SH-SY5Y (cell line): ENCODE data around the gene SMCO1.

ENCODE experiments used
- GATA2 ChIP-seq: IDR thresholded peaks from 2 replicates; pipeline ENCODE4 v1.6.1; 2011; ENCODE audit warnings: mild to moderate bottlenecking, low read depth, low read length
- GATA3 ChIP-seq: IDR thresholded peaks from 2 replicates; pipeline ENCODE4 v1.6.1; 2011; ENCODE audit warnings: low read depth, mild to moderate bottlenecking, low read length, moderate library complexity

The SMCO1 gene, protein sequence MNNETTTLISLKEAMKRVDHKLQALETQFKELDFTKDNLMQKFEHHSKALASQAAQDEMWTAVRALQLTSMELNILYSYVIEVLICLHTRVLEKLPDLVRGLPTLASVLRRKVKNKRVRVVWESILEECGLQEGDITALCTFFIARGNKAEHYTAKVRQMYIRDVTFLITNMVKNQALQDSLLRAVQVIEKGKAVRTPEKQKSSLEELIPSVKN

DNA sequence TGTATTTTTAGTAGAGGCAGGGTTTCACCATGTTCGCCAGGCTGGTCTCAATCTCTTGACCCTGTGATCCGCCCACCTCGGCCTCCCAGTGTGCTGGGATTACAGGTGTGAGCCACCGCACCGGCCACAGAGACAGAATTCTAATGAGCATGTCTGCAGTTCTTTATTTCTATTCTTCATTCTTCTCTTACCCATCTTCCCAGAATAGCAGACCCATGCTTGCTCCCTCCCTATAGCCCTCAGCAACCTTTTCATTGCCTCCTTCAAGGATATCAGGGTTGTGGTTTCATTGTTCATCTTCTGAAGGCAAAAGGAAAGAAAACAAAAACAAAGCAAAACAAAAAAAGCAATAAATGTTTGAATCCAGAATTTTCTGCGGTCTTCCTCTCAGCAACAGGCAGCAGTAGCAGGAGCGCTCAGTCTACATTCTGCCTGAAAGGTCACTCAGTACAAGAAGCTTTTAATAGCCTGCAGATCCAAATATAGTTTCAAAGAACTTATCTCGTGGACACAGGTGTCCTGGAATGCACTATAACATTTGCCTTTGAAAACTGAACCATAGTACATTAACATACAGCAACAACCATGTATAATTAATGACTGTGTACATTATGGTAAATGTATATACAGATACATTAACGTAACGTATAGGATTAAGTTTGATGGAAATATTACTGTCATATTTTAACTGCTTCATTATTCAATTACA lies at the start of gene SMCO1:
TSS of gene SMCO1 (minus strand) at position 434 of the 709 bp plus-strand sequence. CDS start at position 297, 137 bp downstream.
- TF ChIP-seq GATA2 (no peak), GATA3 (no peak)

DNA sequence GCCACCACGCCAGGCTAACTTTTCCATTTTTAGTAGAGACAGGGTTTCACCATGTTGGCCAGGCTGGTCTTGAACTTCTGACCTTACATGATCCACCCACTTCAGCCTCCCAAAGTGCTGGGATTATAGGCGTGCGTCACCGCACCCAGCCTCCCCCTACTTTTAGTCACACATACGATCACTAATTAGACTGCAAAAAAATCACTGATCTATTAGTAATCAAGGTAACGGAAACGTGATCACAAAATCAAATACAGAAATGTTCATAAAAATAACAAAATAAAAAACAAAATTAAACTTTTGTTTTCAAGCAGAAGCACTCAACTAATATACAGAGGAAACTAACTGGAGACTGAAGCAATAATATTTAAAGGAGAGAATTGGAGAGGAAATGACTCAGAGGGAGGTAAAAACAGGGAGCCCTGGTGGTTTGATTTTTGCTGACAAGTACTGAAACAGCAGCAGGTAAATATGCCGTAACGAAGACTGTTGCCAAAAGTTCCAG lies 48.6 kb upstream of the SMCO1 start:
- no peak for TF ChIP-seq GATA3
- no peak for TF ChIP-seq GATA2

DNA sequence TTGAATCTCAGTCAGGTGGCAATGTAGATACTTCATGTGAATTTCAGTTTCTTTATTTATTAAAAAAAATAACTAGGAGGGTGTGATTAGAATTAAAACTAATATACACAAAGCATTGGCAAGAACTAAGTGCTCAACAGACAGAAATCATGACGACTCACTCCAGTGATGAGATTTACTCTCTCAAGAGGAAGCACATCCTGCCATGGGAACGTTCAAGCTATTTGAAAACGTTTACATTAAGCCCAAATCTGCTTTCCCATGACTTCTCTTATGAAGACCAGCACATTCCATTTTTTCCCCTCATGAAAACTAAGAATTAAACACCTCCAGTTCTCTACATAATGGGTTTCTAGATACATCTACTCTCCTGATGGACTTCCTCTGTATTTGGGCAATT lies 44.7 kb upstream of the SMCO1 start:
- TF ChIP-seq GATA2: no peak
- TF ChIP-seq GATA3: no peak

DNA sequence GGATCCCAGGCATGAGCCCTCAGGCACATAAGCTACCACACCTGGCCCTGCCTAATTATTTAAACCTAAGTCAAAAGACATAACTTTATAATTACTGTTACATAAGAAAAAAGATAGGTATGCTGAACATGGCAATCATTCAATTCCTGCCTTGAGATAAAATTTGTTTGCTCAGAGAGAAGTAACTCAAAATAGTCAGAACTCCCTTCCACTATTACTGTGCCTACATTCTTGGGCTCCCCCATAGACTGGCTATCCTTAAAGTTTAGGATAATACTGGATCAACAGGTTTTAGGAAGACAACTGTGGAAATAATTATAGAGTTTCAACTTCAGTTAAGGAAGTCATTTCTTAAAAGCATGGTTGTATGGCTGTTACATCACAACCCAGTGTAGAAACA lies 43.3 kb upstream of the SMCO1 start:
- no peak for TF ChIP-seq GATA2
- TF ChIP-seq GATA3: no peak

DNA sequence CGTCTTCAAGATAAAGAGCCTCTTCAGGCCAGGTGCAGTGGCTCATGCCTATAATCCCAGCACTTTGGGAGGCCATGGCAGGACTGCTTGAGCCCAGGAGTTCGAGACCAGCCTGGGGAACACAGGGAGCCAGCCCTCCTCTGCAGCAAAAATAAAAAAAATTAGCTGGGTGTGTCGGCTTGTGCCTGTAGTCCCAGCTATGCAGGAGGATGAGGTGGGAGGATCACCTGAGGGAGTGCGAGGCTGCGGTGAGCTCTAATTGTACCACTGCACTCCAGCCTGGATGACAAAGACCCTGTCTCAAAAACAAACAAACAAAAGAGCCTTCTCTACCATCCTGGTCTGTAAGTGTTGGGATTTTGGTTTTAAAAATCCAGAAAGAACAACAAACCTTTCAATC lies 42.1 kb upstream of the SMCO1 start:
- no peak for TF ChIP-seq GATA2
- no peak for TF ChIP-seq GATA3

DNA sequence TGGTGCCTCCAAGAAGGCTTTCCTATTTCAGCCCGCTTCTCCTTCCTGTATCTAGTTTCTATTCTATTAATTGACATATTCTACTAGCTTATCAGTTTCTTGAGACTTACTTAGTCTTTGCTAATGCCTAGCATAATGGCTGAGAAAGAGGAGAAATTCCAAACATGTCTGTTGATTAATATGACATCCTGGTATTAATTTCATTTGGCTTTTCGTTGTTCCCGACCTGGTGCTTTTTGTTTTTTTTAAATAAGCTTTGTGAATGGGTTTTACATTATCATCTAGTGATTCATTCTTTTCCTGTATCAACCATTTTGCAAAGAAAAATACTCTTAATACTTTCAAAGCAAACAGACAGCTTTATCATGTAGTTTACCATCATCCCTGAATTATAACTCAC lies 40.1 kb upstream of the SMCO1 start:
- TF ChIP-seq GATA2: no peak
- no peak for TF ChIP-seq GATA3

DNA sequence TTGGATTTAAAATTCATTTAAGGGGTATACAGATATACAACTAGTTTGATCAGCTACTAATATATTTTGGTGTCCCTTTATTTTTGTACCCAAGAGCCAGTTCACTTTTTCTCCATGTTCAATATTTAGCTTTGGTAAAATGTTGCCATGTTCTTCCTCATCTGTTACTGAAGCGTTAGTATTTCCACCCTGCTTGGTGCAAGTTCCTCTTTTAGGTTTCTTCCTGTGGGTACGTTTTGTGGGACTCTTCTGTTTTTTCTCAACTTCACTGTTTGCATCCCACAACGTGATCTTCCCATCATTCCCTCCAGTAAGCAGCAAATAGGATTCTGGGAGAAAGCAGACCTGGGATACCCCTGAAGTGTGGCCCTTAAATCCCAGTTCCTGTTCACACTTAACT lies 39.1 kb upstream of the SMCO1 start:
- TF ChIP-seq GATA2 (no peak), GATA3 (no peak)

DNA sequence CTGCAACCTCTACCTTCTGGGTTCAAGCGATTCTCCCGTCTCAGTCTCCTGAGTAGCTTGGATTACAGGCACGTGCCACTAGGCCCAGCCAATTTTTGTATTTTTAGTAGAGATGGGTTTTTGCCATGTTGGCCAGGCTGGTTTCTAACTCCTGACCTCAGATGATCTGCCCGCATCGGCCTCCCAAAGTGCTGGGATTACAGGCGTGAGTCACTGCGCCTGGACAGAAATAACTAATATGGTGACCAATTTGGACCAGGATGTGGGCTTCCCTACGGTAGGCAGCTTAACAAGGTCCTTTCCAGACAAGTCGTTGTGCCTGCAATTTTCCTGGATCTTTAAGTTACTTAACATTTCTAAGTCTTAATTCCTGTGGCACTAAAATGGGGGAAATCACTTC lies 38.4 kb upstream of the SMCO1 start:
- TF ChIP-seq GATA3 (no peak), GATA2 (no peak)

DNA sequence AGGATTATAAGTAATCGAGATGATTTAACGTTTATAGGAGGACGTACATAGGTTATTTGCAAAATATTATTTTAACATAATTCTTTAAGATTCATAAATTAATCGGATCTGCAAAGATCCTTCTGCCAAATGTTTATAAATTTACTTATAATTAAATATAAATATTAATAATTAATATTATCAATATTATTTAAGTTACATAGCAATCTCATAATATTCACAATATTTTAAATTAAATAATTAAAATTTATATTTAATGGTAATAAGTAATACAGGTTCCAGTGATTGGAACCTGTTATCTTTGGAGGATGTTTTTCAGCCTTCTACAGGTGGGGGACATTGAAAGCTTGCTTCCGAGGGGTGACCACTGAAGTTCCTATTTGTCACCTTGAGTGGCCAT lies 37.1 kb upstream of the SMCO1 start:
- TF ChIP-seq GATA2 (no peak), GATA3 (no peak)

DNA sequence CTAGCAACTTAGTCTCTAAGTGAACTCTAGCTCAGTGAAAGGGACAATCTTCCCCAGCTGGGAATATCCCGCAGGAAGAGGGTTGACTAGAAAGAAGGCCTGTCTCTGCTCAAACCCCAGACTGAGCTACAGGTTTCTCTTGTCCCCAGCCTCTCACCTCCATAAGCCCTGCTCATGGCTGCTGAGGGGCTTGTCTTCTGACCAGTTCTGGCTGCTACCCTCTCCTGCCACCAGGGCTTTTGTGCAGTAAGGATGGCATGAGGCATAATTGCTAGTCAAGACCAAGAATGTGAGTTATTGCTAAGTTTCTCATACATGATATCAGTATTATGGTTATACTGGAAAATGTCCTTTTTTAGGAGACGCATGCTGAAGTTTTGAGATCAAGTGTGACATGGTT lies 31.9 kb upstream of the SMCO1 start:
- TF ChIP-seq GATA3: no peak
- TF ChIP-seq GATA2: no peak

DNA sequence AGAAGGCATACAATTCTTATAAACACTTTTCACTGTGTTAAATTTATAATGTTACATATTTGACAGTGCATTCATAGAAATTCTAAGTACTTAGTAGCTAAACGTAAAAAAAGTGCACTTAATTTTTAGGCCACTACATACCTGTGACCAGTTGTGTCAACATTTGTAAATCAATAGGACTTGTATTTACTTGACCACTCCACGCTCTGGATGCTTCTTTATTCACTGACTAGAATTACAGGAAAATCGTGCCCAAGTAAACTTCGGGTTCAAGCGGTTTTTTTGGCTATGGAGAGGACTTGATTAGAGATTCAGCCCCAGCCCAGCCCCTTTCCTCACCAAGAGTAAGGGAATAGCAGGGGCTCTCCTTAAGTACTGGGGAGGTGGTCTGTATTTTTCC lies 31.4 kb upstream of the SMCO1 start:
- TF ChIP-seq GATA2 (no peak), GATA3 (no peak)

DNA sequence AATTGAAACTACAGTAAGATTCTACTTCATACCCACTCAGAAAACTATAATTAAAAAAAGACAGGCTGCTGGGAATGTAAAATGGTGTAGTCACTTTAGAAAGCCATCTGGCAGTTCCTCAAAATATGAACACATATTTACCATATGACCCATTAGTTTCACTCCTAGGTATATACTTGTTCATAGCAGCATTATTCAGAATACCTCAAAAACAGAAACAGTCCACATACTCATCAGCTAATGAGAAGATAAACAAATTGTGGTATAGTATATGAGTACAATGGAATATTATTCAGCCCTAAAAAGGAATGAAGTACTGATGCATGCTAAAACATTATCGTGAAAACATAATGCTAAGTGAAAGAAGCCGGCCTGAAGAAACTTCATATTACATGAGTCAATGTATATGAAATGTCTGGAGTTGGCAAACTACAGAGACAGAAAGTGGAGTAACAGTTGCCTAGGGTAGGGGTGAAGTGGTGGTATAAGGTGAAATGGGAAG lies 29.4 kb upstream of the SMCO1 start:
- TF ChIP-seq GATA2 (no peak), GATA3 (no peak)

DNA sequence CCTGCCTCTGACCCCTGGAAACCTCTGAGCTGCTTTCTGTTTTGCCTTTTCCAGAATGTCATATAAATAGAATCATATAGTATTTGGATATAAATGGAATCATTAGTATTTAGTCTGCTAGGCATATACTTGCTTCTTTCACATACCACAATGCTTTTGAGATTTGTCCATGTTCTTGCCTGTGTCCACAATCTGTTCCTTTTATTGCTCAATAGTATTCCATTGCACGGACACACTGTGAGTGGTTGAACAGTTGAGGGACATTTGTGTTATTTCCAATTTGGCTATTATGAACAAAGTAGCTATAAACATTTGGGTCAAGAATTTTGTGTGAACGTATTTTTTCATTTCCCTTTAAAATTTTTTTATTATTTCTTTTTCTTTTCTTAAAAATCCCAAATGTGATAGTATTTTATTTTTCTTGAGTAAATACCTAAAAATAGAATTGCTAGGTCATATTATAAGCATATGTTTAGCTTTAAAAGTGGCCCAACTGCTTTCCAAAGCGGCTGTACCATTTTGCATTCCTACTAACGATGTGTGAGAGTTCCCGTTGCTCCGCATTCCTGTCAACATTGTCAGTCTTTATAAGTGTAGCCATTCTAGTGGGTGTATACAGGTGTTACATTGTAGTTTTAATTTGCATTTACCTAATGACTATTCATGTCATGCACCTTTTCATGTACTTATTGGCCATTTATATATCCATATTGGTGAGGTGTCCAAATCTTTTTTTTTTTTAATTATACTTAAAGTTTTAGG lies 26.7 kb upstream of the SMCO1 start:
- no peak for TF ChIP-seq GATA3
- no peak for TF ChIP-seq GATA2

DNA sequence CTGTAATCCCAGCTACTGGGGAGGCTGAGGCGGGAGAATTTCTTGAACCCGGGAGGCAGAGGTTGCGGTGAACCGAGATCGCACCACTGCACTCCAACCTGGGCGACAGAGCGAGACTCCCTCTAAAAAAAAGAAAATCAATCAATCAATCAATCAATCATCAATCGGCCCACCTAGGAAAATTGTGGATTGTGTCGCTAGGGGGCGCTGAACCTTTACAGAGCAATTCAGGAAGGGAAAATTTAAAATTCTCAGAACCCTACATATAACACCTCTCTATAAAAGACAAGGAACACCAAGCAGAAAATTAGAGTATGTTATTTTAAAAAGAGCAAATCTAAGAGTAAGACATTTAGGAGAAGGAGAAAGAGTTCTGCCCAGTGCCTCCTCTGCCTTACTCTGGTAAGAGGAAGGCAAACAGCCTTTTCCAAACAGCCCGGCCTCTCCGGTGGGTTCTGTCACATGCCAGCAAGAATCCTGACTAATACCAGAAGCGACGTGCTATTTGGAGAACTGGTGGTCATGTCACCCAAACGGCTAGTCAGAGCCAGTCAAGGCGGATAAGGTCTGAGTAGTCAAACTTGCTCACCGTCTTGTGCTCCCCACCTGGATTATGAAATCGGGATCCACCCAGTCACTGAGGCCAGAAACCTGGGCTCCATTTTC lies 22.3 kb upstream of the SMCO1 start:
- TF ChIP-seq GATA2 (no peak), GATA3 (no peak)
